Ramos (cell line): ENCODE measurements around the gene EXPH5.

Source experiments
- in situ Hi-C: fragments of 300-500 bp; cut with MboI; formaldehyde crosslinking; loops from one replicate; pipeline ENCODE4 v1.14.3; 2022; ENCODE audit warnings: low sequenced_read_pairs; ENCODE audit not compliant: unreplicated experiment

The EXPH5 gene

GRCh38 chr11:108491936-108492335 lies 101.6 kb downstream of the EXPH5 start:
- in situ Hi-C loops, result no loop called here

- in situ Hi-C loops, result no loop called here
These were observed 106.7 kb downstream of the EXPH5 start for GRCh38 chr11:108486828-108487227.

GRCh38 chr11:108486331-108486730 lies 107.2 kb downstream of the EXPH5 start:
- in situ Hi-C loops, result no loop called here

- in situ Hi-C loops, result no loop called here
These were observed 110.4 kb downstream of the EXPH5 start for GRCh38 chr11:108483163-108483562.

GRCh38 chr11:108474664-108475463 lies 118.7 kb downstream of the EXPH5 start:
- in situ Hi-C loops, result no loop called here

GRCh38 chr11:108472681-108473080 lies 120.9 kb downstream of the EXPH5 start:
- in situ Hi-C loops, result no loop called here

GRCh38 chr11:108468478-108468864 lies 125.1 kb downstream of the EXPH5 start:
- in situ Hi-C loops, result no loop called here

- in situ Hi-C loops, result no loop called here
These were observed 126.3 kb downstream of the EXPH5 start, which contains the start of gene C11orf65 for GRCh38 chr11:108467091-108467823. Gene C11orf65 (minus strand): TSS chr11:108467529. CDS start chr11:108461559, 5,970 bp downstream.

- in situ Hi-C loops, result no loop called here
These were observed 127.2 kb downstream of the EXPH5 start for GRCh38 chr11:108466405-108466804.
